Measurements from ENCODE around the gene APOF.
"Not testable (repeated sequence)": the region's sequence is repeated elsewhere in the genome, so short reads cannot be mapped to it uniquely, and the experiment has no call there.

APOF gene

GRCh38 chr12:56361487-56362129, 1.0 kb downstream of the APOF start:
- DNase-seq, result no peak

- DNase-seq, result peak; percentile 99
These were observed 2.5 kb downstream of the APOF start, which contains the start of gene STAT2 for GRCh38 chr12:56359851-56360767. TSS of gene STAT2 (minus strand) at chr12:56360107. CDS start at chr12:56356571, 3,536 bp downstream.

GRCh38 chr12:56358836-56359532, 3.7 kb downstream of the APOF start:
- peak; percentile 78 for DNase-seq

GRCh38 chr12:56351325-56351724, 11.3 kb downstream of the APOF start:
- DNase-seq, result no peak

- DNase-seq, result no peak
These were observed 12.0 kb downstream of the APOF start for GRCh38 chr12:56350662-56351061.

- DNase-seq, result no peak
These were observed 13.9 kb downstream of the APOF start for GRCh38 chr12:56348776-56349175.

- DNase-seq, result not testable (repeated sequence)
These were observed 15.4 kb downstream of the APOF start for GRCh38 chr12:56347255-56347654.

GRCh38 chr12:56346675-56347074, 16.0 kb downstream of the APOF start:
- no peak for DNase-seq

- DNase-seq, result not testable (repeated sequence)
These were observed 20.4 kb downstream of the APOF start for GRCh38 chr12:56342290-56342689.

GRCh38 chr12:56341616-56342015, 21.0 kb downstream of the APOF start:
- no peak for DNase-seq

GRCh38 chr12:56339158-56339422, 23.6 kb downstream of the APOF start:
- DNase-seq, result no peak

GRCh38 chr12:56338308-56339157, 24.1 kb downstream of the APOF start, which contains the start of gene IL23A:
TSS of gene IL23A (plus strand) at chr12:56338884. CDS start at chr12:56339045, 161 bp downstream.
- DNase-seq, result no peak

GRCh38 chr12:56337753-56338251, 24.9 kb downstream of the APOF start:
- DNase-seq, result no peak

- no peak for DNase-seq
These were observed 26.1 kb downstream of the APOF start for GRCh38 chr12:56336361-56337167.

- not testable (repeated sequence) for DNase-seq
These were observed 27.1 kb downstream of the APOF start for GRCh38 chr12:56335527-56335926.

- DNase-seq, result no peak
These were observed 28.2 kb downstream of the APOF start for GRCh38 chr12:56334490-56334793.

GRCh38 chr12:56333679-56334489, 28.8 kb downstream of the APOF start, which contains the start of gene PAN2:
TSS of gene PAN2 (minus strand) at chr12:56334000. CDS start at chr12:56333094, 906 bp downstream.
- peak; percentile 95 for DNase-seq

GRCh38 chr12:56333197-56333678, 29.4 kb downstream of the APOF start:
- DNase-seq, result no peak

- DNase-seq, result no peak
These were observed 30.0 kb downstream of the APOF start for GRCh38 chr12:56332512-56333196.
